Measurements from ENCODE around the gene CNGB1.

The CNGB1 gene

DNA sequence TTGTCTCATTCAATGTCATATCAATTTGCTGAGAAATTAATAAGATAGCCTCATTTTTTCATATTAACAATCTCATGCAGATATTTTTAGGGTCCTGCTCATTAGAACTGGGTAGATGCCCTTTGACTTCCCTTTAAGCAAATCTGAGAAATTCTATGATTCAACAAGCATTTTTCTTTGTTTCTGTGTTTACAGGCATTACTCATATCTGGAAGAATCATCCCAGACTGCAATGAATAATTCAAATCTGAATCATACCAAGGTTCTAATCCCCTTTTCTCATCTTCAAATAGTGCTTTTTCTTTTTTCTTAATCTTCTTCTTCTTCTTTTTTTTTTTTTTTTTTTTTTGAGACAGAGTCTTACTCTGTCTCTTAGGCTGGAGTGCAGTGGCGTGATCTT is 99.5 kb downstream of the CNGB1 start:
- H3K36me3 ChIP-seq (ENCODE audit: insufficient read depth, low read length) = no peaks in the 10 kb centered on the region
- no peak overlapping the region for H3K4me3 ChIP-seq (ENCODE audit: low read depth, low read length, poor library complexity, severe bottlenecking)
- H4K20me1 ChIP-seq (ENCODE audit: insufficient read depth, low read length) = no peaks in the 10 kb centered on the region
- no peak overlapping the region for H2AFZ ChIP-seq (ENCODE audit: low read length)
- no peaks in the 10 kb centered on the region for H3F3A ChIP-seq (ENCODE audit: insufficient read depth, low read length)
- no peak overlapping the region for H3K9ac ChIP-seq (ENCODE audit: low read length)
- no peaks in the 10 kb centered on the region for H3K9me2 ChIP-seq (ENCODE audit: low read depth, low read length)
- no peak overlapping the region for H3K4me2 ChIP-seq (ENCODE audit: low read length)
- no peaks in the 10 kb centered on the region for H3K4me1 ChIP-seq (ENCODE audit: insufficient read depth, low read length, severe bottlenecking)
- no peak overlapping the region for H3K27ac ChIP-seq (ENCODE audit: low read depth, low read length, poor library complexity, severe bottlenecking)
- no peaks in the 10 kb centered on the region for H3K79me2 ChIP-seq (ENCODE audit: insufficient read depth, low read length)
- no peaks in the 10 kb centered on the region for H3K9me3 ChIP-seq (ENCODE audit: low read length)
- no peaks in the 10 kb centered on the region; the same call in 1 of the 2 replicates for H3K27me3 ChIP-seq (ENCODE audit: insufficient read depth, low read length)
- TF ChIP-seq CTCF (IDR thresholded peaks at IDR 0.05; ENCODE audit: low read length) (no peak), EZH2 (IDR thresholded peaks at IDR 0.05; ENCODE audit: borderline replicate concordance, low read length) (no peak)

DNA sequence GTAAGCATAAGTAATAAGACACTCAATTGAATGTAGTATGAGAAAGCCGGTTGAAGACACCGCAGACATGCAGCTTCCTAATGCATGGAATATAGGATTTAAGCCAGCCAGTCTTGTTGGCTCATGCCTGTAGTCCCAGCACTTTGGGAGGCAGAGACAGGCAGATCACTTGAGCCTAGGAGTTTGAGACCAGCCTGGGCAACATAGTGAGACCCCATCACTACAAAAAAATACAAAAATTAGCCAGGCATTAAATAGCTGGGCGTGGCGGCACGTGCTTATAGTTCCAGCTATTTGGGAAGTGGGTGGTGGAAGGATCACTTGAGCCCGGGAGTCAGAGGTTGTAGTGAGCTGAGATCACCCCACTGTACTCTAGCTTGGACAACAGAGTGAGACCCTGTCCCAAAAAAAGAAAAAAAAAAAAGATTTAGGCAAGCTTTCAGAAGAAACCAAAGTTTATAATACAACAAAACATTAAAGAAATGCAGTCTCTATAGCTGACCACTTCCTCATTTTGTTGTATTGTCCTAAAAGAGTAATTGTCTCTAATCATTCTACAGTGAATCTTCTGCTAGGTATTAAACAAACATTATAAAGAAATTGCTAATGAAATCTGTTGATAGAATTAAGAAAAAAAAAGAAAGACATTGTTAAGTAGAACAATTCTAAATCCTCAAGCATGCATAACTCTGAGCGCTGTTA is 100.0 kb downstream of the CNGB1 start:
- no peak for TF ChIP-seq CTCF (IDR thresholded peaks at IDR 0.05; ENCODE audit: low read length)
- TF ChIP-seq EZH2 (IDR thresholded peaks at IDR 0.05; ENCODE audit: borderline replicate concordance, low read length) = no peak
- H4K20me1 ChIP-seq (ENCODE audit: insufficient read depth, low read length) = no peaks in the 10 kb centered on the region
- no peaks in the 10 kb centered on the region; the same call in 1 of the 2 replicates for H3K27me3 ChIP-seq (ENCODE audit: insufficient read depth, low read length)
- H3K27ac ChIP-seq (ENCODE audit: low read depth, low read length, poor library complexity, severe bottlenecking) = no peak overlapping the region
- H2AFZ ChIP-seq (ENCODE audit: low read length) = no peak overlapping the region
- no peak overlapping the region for H3K4me2 ChIP-seq (ENCODE audit: low read length)
- H3K79me2 ChIP-seq (ENCODE audit: insufficient read depth, low read length) = no peaks in the 10 kb centered on the region
- H3K4me1 ChIP-seq (ENCODE audit: insufficient read depth, low read length, severe bottlenecking) = no peaks in the 10 kb centered on the region
- H3K9ac ChIP-seq (ENCODE audit: low read length) = no peak overlapping the region
- H3K4me3 ChIP-seq (ENCODE audit: low read depth, low read length, poor library complexity, severe bottlenecking) = no peak overlapping the region
- no peaks in the 10 kb centered on the region for H3F3A ChIP-seq (ENCODE audit: insufficient read depth, low read length)
- no peaks in the 10 kb centered on the region for H3K9me2 ChIP-seq (ENCODE audit: low read depth, low read length)
- no peaks in the 10 kb centered on the region for H3K9me3 ChIP-seq (ENCODE audit: low read length)
- H3K36me3 ChIP-seq (ENCODE audit: insufficient read depth, low read length) = no peaks in the 10 kb centered on the region

DNA sequence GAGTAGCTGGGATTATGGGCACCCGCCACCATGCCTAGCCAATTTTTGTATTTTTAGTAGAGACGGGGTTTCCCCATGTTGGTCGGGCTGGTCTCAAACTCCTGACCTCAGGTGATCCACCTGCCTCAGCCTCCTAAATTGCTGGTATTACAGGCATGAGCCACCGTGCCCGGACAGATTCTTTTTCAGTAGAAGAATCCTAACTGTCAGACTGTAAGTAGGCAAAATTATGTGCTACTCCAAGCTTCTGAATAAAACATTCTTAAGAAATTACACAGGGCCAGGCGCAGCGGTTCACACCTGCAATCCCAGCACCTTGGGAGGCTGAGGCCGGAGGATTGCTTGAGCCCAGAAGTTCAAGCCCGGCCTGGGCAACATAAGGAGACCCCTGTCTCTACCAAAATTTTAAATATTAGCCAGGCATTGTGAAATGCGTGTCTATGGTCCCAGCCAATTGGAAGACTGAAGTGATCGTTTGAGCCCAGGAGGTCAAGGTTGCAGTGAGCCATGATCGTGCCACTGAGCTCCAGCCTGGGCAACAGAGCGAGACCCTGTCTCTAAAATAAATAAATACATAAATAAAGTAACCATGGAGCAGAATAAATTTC is 101.9 kb downstream of the CNGB1 start:
- H4K20me1 ChIP-seq (ENCODE audit: insufficient read depth, low read length) = no peaks in the 10 kb centered on the region
- no peaks in the 10 kb centered on the region for H3K36me3 ChIP-seq (ENCODE audit: insufficient read depth, low read length)
- no peaks in the 10 kb centered on the region for H3F3A ChIP-seq (ENCODE audit: insufficient read depth, low read length)
- TF ChIP-seq CTCF (IDR thresholded peaks at IDR 0.05; ENCODE audit: low read length) (no peak), EZH2 (IDR thresholded peaks at IDR 0.05; ENCODE audit: borderline replicate concordance, low read length) (no peak)
- H3K9me3 ChIP-seq (ENCODE audit: low read length) = no peaks in the 10 kb centered on the region
- H2AFZ ChIP-seq (ENCODE audit: low read length) = no peak overlapping the region
- H3K4me3 ChIP-seq (ENCODE audit: low read depth, low read length, poor library complexity, severe bottlenecking) = no peak overlapping the region
- no peak overlapping the region for H3K9ac ChIP-seq (ENCODE audit: low read length)
- H3K4me1 ChIP-seq (ENCODE audit: insufficient read depth, low read length, severe bottlenecking) = no peaks in the 10 kb centered on the region
- H3K79me2 ChIP-seq (ENCODE audit: insufficient read depth, low read length) = no peaks in the 10 kb centered on the region
- no peaks in the 10 kb centered on the region for H3K9me2 ChIP-seq (ENCODE audit: low read depth, low read length)
- no peak overlapping the region for H3K27ac ChIP-seq (ENCODE audit: low read depth, low read length, poor library complexity, severe bottlenecking)
- no peaks in the 10 kb centered on the region; the same call in 1 of the 2 replicates for H3K27me3 ChIP-seq (ENCODE audit: insufficient read depth, low read length)
- H3K4me2 ChIP-seq (ENCODE audit: low read length) = no peak overlapping the region

Measured in OCI-LY1 (cell line).